Measurements from ENCODE around the gene POPDC3. TPM values are rescaled to one million over a fixed set of nuclear protein-coding genes. Genes with fewer than 3 reads are reported as not detected.

Gene POPDC3
- polyA plus RNA-seq, 3 donors from 2014 or later: not detected

DNA sequence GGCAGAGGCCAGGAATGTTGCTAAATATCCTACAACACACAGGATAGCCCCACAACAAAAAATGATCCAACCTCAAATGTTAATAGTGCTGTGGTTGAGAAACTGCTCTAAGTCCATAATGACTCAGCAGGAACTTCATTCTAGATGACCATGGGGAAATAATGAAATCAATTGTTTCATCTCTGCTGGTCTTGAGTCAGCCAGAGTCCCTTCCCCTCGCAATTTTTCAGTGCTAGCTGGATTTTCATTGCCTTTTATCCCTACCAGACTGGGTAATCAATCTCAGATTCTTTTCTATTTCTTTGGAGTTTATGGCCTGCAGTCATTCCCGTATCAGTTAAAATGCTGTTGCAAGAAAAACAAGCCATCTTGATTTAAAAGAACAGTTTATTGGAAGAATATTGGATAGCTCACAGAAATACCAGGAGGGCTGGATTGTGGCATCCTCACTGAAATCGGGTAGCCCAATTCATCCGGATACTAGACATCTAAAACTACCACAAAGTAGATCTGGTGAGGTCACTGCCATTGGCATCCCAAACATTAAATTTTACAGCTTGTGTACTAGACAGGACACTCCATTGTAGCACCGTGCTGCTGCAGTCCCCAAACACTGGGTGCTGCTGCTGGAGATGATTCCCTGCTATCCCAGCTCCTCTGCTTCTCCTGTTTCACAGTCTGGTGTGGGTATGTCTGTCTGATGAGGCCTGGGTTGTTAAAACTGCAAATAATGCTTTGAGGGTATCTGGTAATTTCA is 30.3 kb upstream of the POPDC3 start:
- no peak overlapping the region for H3K27ac Mint-ChIP-seq
- no peaks in the 10 kb centered on the region for H3K36me3 Mint-ChIP-seq
- no peaks in the 10 kb centered on the region for H3K9me3 Mint-ChIP-seq
- no peak overlapping the region for H3K4me3 Mint-ChIP-seq
- no peaks in the 10 kb centered on the region for H3K4me1 Mint-ChIP-seq
- H3K27me3 Mint-ChIP-seq (ENCODE audit: low read depth in 3 of 3): peaks cover 3 to 5% (median 5%) of the 10 kb centered on the region in 3 donors
- DNase-seq: no peak

DNA sequence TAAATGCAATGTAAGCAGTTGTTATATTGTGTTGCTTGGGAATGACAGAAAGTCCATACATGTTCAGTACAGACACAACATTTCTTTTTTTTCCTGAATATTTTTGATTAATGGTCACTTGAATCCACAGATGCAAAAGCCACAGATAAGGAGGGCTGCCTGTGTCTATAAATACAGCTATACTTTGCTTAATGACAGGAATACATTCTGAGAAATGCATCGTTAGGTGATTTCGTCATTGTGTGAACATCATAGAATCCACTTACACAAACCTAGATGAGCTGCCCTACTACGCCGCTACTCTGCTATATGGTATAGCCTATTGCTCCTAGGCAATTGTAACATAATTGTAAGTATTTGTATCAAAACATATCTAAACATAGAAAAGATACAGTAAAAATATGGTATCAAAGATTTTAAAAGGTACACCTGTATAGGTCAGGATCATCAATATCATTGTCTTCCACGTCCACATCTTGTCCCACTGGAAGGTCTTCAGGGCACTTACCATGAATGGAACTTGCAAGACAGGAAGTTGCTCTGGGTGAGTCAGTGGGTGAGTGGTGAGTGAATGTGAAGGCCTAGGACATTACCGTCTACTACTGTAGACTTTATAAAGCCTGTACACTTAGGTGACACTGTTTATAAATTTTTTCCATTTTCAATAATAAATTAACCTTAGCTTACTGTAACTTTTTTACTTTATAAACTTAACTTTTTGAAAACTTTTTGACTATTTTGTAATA is 27.9 kb upstream of the POPDC3 start:
- Mint-ChIP-seq H3K4me3 (no peak overlapping the region), H3K27me3 (ENCODE audit: low read depth in 3 of 3) (peaks cover 1 to 11% (median 5%) of the 10 kb centered on the region in 3 donors), H3K9me3 (no peaks in the 10 kb centered on the region), H3K27ac (no peak overlapping the region), H3K36me3 (no peaks in the 10 kb centered on the region), H3K4me1 (no peaks in the 10 kb centered on the region)
- no peak for DNase-seq

DNA sequence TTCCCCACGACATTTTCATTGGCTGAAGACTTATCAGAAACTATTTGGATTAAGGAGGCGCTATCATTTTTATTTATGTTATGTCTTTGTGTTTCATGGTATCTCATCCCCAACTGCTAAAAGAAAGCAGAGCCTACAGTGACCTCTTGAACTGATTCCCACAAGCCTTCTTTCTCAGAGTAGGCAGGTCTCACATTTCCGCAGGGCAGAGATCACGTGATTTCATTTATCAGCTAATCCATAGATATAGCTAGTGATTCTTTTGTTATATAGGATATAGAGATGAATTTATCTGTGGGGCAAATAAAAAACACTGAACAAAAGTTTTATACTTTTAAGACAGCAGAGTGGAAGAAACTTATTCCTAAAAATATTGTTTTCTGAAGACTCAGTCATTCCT is 25.0 kb upstream of the POPDC3 start:
- Mint-ChIP-seq H3K27ac (no peak overlapping the region), H3K4me1 (no peaks in the 10 kb centered on the region), H3K9me3 (no peaks in the 10 kb centered on the region), H3K36me3 (no peaks in the 10 kb centered on the region), H3K27me3 (ENCODE audit: low read depth in 3 of 3) (peaks cover 0 to 11% (median 0%) of the 10 kb centered on the region in 3 donors), H3K4me3 (no peak overlapping the region)
- DNase-seq: no peak

DNA sequence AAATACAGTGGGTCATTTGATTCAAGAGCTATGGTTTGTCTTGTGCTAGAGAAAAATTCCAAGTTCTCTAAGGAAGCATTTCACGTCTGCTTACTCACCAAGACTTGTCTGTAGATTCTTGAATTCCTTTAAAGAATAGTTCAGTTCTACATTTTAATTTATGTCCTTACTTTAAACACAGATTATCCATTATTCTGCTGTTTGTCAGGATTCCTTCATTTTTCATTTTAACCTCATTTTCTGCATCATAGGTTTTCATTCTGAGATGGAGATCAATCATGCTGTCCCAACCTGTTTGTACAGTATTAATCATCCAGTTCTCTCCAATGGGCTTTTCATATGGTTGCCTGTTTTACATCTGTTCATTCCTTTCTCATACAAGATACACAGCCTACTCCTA is 24.5 kb upstream of the POPDC3 start:
- peaks cover 0 to 11% (median 0%) of the 10 kb centered on the region in 3 donors for H3K27me3 Mint-ChIP-seq (ENCODE audit: low read depth in 3 of 3)
- H3K4me3 Mint-ChIP-seq: no peak overlapping the region
- H3K36me3 Mint-ChIP-seq: no peaks in the 10 kb centered on the region
- no peaks in the 10 kb centered on the region for H3K4me1 Mint-ChIP-seq
- no peak overlapping the region for H3K27ac Mint-ChIP-seq
- no peak for DNase-seq
- H3K9me3 Mint-ChIP-seq: no peaks in the 10 kb centered on the region

DNA sequence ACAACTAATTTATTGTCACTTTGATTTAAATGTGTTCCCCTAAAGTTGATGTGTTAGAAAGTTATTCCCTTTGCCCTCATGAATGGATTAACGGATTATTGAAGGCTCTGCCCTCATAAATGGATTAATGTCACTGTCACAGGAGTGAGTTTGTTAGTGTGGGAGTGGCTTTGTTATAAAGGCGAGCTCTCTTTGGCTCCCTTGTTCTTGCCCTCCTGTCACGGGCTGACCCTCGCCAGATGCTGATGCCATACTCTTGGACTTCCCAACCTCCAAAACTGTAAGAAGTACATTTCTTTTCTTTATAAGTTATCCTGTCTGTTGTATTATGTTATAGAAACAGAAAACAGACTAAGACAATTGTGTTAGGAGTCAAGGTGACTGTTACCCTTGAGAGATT is 22.7 kb upstream of the POPDC3 start:
- no peaks in the 10 kb centered on the region for H3K36me3 Mint-ChIP-seq
- no peak overlapping the region for H3K4me3 Mint-ChIP-seq
- no peak for DNase-seq
- no peaks in the 10 kb centered on the region for H3K4me1 Mint-ChIP-seq
- no peak overlapping the region for H3K27ac Mint-ChIP-seq
- H3K27me3 Mint-ChIP-seq (ENCODE audit: low read depth in 3 of 3): peaks cover 2 to 17% (median 2%) of the 10 kb centered on the region in 3 donors
- H3K9me3 Mint-ChIP-seq: no peaks in the 10 kb centered on the region

DNA sequence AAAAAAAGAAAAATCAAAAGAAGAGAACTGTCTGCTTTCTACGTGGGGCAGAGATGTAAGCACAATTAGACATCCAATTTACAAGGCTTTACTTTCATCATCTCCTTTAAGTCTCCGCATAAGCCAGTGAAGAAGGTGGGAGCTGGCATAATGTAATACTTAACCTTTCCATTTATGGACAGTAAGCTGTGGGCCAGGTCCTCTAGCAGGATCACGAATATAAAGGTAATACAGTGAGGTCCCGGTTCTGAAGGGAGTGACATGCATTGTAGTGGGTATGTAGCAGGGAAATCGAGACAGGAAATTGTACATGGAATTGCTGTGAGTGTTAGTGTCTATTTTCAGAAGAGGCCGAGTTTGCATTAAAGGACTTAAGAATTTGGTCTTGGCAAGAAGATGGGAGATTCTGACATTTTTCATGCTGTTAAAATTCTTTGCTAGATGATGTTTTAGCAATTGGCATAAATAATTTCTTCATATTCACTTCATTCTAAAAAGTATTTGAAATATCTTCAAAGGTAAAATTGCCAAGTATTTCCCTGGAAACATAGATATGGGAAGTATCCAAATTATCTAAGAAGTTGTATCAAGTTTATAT is 20.4 kb upstream of the POPDC3 start:
- DNase-seq: no peak
- H3K4me3 Mint-ChIP-seq: no peak overlapping the region

DNA sequence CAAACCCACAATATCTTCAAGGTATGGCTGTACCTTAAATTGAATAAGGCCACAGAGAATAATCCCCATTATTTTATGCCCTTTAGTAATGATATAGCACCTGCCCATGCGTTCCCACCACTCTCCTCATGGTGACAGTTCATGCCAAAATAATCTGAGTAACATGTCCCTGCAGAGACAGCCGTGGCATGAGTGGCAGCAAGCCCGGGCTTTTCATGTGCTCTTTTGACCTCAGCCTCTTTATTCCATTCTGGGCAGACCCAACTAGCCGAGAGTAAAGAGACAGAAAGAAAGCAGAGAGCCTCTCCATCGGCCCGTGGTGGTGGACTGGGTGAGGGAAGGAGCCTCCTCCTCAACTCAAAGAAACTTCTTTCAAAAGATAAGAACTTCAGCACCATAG is 19.9 kb upstream of the POPDC3 start:
- H3K27me3 Mint-ChIP-seq (ENCODE audit: low read depth in 3 of 3): peaks cover 2 to 12% (median 7%) of the 10 kb centered on the region in 3 donors
- H3K4me3 Mint-ChIP-seq: no peak overlapping the region
- no peak for DNase-seq
- H3K27ac Mint-ChIP-seq: no peak overlapping the region
- no peaks in the 10 kb centered on the region for H3K4me1 Mint-ChIP-seq
- H3K9me3 Mint-ChIP-seq: no peaks in the 10 kb centered on the region
- H3K36me3 Mint-ChIP-seq: no peaks in the 10 kb centered on the region

More for the DNA sequence above, 20.4 kb upstream of the POPDC3 start:
- H3K27ac Mint-ChIP-seq: no peak overlapping the region
- H3K36me3 Mint-ChIP-seq: no peaks in the 10 kb centered on the region
- H3K4me1 Mint-ChIP-seq: no peaks in the 10 kb centered on the region
- no peaks in the 10 kb centered on the region for H3K9me3 Mint-ChIP-seq
- peaks cover 2 to 12% (median 2%) of the 10 kb centered on the region in 3 donors for H3K27me3 Mint-ChIP-seq (ENCODE audit: low read depth in 3 of 3)

DNA sequence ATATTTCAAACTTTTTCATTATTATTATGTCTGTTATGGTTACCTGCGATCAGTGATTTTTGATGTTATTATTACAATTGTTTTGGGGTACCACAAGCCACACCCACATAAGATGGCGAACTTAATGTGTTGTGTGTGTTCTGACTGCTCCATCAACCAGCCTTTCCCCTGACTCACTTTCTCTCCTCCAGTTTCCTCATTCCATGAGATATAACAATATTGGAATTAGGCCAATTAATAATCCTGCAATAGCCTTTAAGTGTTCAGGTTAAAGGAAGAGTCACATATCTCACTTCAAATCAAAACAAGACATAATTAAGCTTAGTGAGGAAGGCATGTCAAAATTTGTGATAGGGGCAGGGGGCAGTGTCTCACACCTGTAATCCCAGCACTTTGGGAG is 16.3 kb upstream of the POPDC3 start:
- no peak for DNase-seq
- Mint-ChIP-seq H3K36me3 (no peaks in the 10 kb centered on the region), H3K4me1 (no peaks in the 10 kb centered on the region), H3K9me3 (no peaks in the 10 kb centered on the region), H3K27ac (no peak overlapping the region), H3K27me3 (ENCODE audit: low read depth in 3 of 3) (peaks cover 4 to 8% (median 6%) of the 10 kb centered on the region in 3 donors), H3K4me3 (no peak overlapping the region)

DNA sequence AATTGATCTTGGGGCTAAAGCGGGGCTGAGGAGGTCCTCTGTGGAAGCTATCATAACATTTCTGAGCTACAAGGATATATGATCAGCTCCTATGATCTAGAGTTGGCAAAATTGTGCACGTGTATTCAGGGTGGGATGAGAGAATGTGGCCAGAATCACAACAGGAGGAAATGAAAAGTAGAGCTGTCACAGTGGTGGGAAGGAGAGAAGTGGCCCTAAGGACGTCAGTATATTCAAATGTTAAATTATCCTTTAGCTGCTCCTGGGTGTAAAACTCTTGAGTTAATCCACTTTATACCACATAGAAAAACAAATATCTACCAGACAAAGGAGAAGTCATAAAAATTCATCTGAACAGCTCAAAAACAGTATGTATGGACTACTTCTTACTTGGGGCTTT is 14.8 kb upstream of the POPDC3 start:
- no peaks in the 10 kb centered on the region for H3K4me1 Mint-ChIP-seq
- no peaks in the 10 kb centered on the region for H3K9me3 Mint-ChIP-seq
- peaks cover 4 to 8% (median 6%) of the 10 kb centered on the region in 3 donors for H3K27me3 Mint-ChIP-seq (ENCODE audit: low read depth in 3 of 3)
- DNase-seq: no peak
- no peaks in the 10 kb centered on the region for H3K36me3 Mint-ChIP-seq
- no peak overlapping the region for H3K4me3 Mint-ChIP-seq
- no peak overlapping the region for H3K27ac Mint-ChIP-seq

DNA sequence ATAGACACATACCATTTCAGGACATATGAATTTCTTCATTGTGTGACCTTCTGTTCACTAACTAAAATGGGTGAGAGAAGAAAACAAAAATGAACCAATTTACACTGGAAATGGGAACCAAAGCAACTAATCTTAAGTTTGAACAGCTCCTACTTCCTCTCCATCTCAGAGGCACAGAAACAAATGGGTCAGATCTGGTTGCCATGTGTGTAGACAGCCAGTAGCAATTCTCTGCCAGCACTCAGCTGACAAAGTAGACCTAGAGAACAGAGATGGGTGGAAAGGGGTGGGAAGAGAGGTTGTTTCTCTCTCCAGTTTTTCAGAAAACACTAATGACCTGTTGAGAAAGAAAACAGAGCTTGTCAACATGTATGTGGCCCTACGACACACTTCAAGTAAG is 14.3 kb upstream of the POPDC3 start:
- peaks cover 3 to 8% (median 8%) of the 10 kb centered on the region in 3 donors for H3K27me3 Mint-ChIP-seq (ENCODE audit: low read depth in 3 of 3)
- H3K27ac Mint-ChIP-seq: no peak overlapping the region
- no peak overlapping the region for H3K4me3 Mint-ChIP-seq
- H3K36me3 Mint-ChIP-seq: no peaks in the 10 kb centered on the region
- no peaks in the 10 kb centered on the region for H3K9me3 Mint-ChIP-seq
- H3K4me1 Mint-ChIP-seq: no peaks in the 10 kb centered on the region
- DNase-seq: no peak

DNA sequence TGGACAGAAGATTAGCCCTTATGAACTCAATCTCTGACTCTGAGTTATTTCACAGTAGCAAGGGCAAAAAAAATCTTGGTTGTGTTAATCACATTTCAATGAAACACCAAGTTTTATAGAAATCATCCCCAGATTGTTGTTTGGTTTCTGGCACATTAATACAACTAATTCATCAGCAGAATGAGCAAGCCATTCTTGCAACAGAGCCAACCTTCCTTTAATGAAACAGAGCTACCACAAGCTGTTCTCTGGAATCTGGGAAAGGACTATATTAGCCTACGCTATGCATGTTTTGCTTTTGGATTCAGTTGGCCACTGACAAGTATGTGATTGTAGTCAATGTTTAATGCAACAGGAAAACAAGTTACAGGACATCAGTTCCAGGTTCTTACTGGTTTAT is 13.8 kb upstream of the POPDC3 start:
- Mint-ChIP-seq H3K4me3 (no peak overlapping the region), H3K9me3 (no peaks in the 10 kb centered on the region), H3K27me3 (ENCODE audit: low read depth in 3 of 3) (peaks cover 2 to 8% (median 7%) of the 10 kb centered on the region in 3 donors), H3K27ac (no peak overlapping the region), H3K4me1 (no peaks in the 10 kb centered on the region), H3K36me3 (no peaks in the 10 kb centered on the region)
- DNase-seq: no peak

DNA sequence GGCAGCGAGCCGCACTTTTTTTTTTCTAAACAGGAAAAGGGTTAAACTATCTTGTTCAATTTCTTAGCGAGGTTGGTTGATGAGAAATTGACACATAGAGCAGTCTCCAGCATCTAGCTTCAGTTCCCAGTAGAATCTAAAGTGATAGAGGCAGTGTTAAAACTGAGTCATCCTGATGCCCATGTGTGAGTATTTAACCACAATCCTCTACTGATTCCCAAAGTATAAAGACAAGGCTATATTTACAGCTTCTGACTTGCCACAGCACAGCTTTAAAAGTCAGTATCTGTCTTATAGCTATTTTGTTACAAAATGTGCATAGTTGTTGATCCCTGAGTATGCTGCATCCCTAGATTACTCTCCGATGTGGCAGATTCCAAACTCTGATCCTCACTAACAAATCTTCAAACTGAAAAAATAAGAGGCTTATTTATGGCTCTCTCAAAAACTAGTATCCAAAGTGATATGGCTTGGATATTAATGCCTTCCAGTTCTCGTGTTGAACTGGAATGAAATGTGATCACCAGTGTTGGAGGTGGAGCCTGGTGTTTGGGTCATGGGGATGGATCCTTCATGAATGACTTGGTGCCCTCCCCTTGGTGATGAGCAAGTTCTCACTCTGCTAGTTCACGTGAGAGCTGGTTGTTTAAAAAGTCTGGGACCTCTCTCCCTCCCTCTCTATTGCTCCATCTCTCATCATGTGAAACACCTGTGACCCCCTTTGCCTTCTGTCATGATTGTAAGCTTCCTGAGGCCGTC is 13.1 kb upstream of the POPDC3 start:
- no peak for DNase-seq
- Mint-ChIP-seq H3K4me3 (no peak overlapping the region), H3K36me3 (no peaks in the 10 kb centered on the region), H3K9me3 (no peaks in the 10 kb centered on the region), H3K27me3 (ENCODE audit: low read depth in 3 of 3) (peaks cover 2 to 7% (median 7%) of the 10 kb centered on the region in 3 donors), H3K27ac (no peak overlapping the region), H3K4me1 (no peaks in the 10 kb centered on the region)

DNA sequence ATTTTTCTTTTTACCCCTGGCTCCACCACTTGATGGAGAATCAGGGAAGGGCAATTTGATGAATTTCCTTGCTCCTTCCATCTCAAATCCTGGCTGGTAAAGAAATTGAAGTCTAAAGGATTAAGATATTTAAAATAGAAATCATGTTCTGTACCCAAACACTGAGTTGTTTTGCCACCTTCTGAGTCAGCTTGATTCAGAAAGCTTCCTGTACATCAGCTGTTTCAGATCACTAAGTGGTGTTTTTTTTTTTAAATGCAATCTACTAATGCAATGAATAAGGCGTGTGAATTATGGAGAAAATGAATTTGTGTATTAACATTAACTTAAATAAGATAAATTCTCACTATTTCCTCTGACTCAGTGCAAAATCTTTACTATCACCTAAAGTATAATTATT is 11.5 kb upstream of the POPDC3 start:
- Mint-ChIP-seq H3K4me1 (no peaks in the 10 kb centered on the region), H3K4me3 (no peak overlapping the region), H3K27me3 (ENCODE audit: low read depth in 3 of 3) (peaks cover 2 to 9% (median 8%) of the 10 kb centered on the region in 3 donors), H3K36me3 (no peaks in the 10 kb centered on the region), H3K9me3 (no peaks in the 10 kb centered on the region), H3K27ac (no peak overlapping the region)
- no peak for DNase-seq
